MM.1S (cell line): ENCODE results near the gene ZNF362.

Experiments
- DNase-seq: peaks from one replicate; pipeline ENCODE4 v3.0.0-alpha.2; 2015
- H2AFZ ChIP-seq: fragments of 300-600 bp; sonication (generic); 2 replicates; pipeline ENCODE4 v1.6.0; 2016; ENCODE audit warnings: antibody characterized with exemption, low read length
- H3F3A ChIP-seq: fragments of 300-600 bp; sonication (generic); 2 replicates; pipeline ENCODE4 v1.6.1; 2016; ENCODE audit warnings: mild to moderate bottlenecking, antibody characterized with exemption, low read length, moderate library complexity, mixed read lengths; ENCODE audit not compliant: insufficient read depth
- H3K27ac ChIP-seq: fragments of 300-600 bp; sonication (generic); 2 replicates; pipeline ENCODE4 v1.5.1; 2016; ENCODE audit warnings: mild to moderate bottlenecking, low read length
- H3K27me3 ChIP-seq: fragments of 300-600 bp; sonication (generic); replicated peaks from 2 replicates; pipeline ENCODE4 v1.6.0; 2016; ENCODE audit warnings: low read length; ENCODE audit not compliant: insufficient read depth
- H3K36me3 ChIP-seq: fragments of 300-600 bp; sonication (generic); replicated peaks from 2 replicates; pipeline ENCODE4 v1.6.1; 2016; ENCODE audit warnings: mild to moderate bottlenecking, low read length, mixed read lengths; ENCODE audit not compliant: insufficient read depth
- H3K4me1 ChIP-seq: fragments of 300-600 bp; sonication (generic); 2 replicates; pipeline ENCODE4 v1.6.1; 2016; ENCODE audit warnings: low read length, mixed read lengths
- H3K4me2 ChIP-seq: fragments of 300-600 bp; sonication (generic); 2 replicates; pipeline ENCODE4 v1.6.0; 2016; ENCODE audit warnings: low read depth, low read length
- H3K4me3 ChIP-seq: fragments of 300-600 bp; sonication (generic); 2 replicates; pipeline ENCODE4 v1.5.1; 2016; ENCODE audit warnings: low read length, mixed read lengths
- H3K79me2 ChIP-seq: fragments of 300-600 bp; sonication (generic); 2 replicates; pipeline ENCODE4 v1.6.1; 2016; ENCODE audit warnings: mixed run types, low read length, mixed read lengths
- H3K9ac ChIP-seq: fragments of 300-600 bp; sonication (generic); 2 replicates; pipeline ENCODE4 v1.6.1; 2016; ENCODE audit warnings: low read length, mixed read lengths
- H3K9me2 ChIP-seq: fragments of 300-600 bp; sonication (generic); replicated peaks from 2 replicates; pipeline ENCODE4 v1.6.1; 2016; ENCODE audit warnings: mild to moderate bottlenecking, low read length, mixed read lengths; ENCODE audit not compliant: insufficient read depth
- H3K9me3 ChIP-seq: fragments of 300-600 bp; sonication (generic); replicated peaks from 2 replicates; pipeline ENCODE4 v1.6.1; 2016; ENCODE audit warnings: mild to moderate bottlenecking, low read length, mixed read lengths; ENCODE audit not compliant: insufficient read depth
- H4K20me1 ChIP-seq: fragments of 300-600 bp; sonication (generic); 2 replicates; pipeline ENCODE4 v1.6.1; 2016; ENCODE audit warnings: mild to moderate bottlenecking, low read length, moderate library complexity, mixed read lengths; ENCODE audit not compliant: insufficient read depth
- CTCF ChIP-seq: fragments of 300-600 bp; sonication (generic); IDR thresholded peaks from 2 replicates; pipeline ENCODE4 v1.5.1; 2016; ENCODE audit warnings: antibody characterized with exemption, low read length, mixed read lengths
- EZH2 ChIP-seq: fragments of 300-600 bp; sonication (generic); optimal IDR thresholded peaks from 2 replicates; pipeline ENCODE3; 2017; ENCODE audit warnings: low read depth, mild to moderate bottlenecking, antibody characterized with exemption, low read length, mixed read lengths
- EZH2phosphoT487 ChIP-seq: fragments of 300-600 bp; sonication (generic); IDR thresholded peaks from 2 replicates; pipeline ENCODE4 v1.6.1; 2018; ENCODE audit warnings: antibody characterized with exemption, low read length

Gene ZNF362

GRCh38 chr1:33231166-33231565, 25.1 kb upstream of the ZNF362 start:
- Histone ChIP-seq H3K4me2 (no peak overlapping the region), H3K27ac (no peak overlapping the region), H4K20me1 (no peaks in the 10 kb centered on the region), H3K27me3 (no peaks in the 10 kb centered on the region), H3K9me3 (no peaks in the 10 kb centered on the region), H3K36me3 (no peaks in the 10 kb centered on the region), H3K4me1 (no peaks in the 10 kb centered on the region), H3K79me2 (no peaks in the 10 kb centered on the region), H2AFZ (no peak overlapping the region), H3K4me3 (no peak overlapping the region), H3F3A (no peaks in the 10 kb centered on the region), H3K9me2 (no peaks in the 10 kb centered on the region), H3K9ac (no peak overlapping the region)
- TF ChIP-seq CTCF (no peak), EZH2 (no peak), EZH2phosphoT487 (no peak)
- no peak for DNase-seq

GRCh38 chr1:33232716-33233115, 23.6 kb upstream of the ZNF362 start:
- Histone ChIP-seq H3K4me2 (no peak overlapping the region), H3K27me3 (no peaks in the 10 kb centered on the region), H4K20me1 (no peaks in the 10 kb centered on the region), H2AFZ (no peak overlapping the region), H3K4me3 (no peak overlapping the region), H3K36me3 (no peaks in the 10 kb centered on the region), H3K4me1 (no peaks in the 10 kb centered on the region), H3K27ac (no peak overlapping the region), H3K9me2 (no peaks in the 10 kb centered on the region), H3K9me3 (no peaks in the 10 kb centered on the region), H3K9ac (no peak overlapping the region), H3K79me2 (no peaks in the 10 kb centered on the region), H3F3A (no peaks in the 10 kb centered on the region)
- DNase-seq = no peak
- TF ChIP-seq EZH2phosphoT487 (no peak), CTCF (no peak), EZH2 (no peak)

GRCh38 chr1:33234131-33234530, 22.2 kb upstream of the ZNF362 start:
- H3K36me3 ChIP-seq = no peaks in the 10 kb centered on the region
- no peaks in the 10 kb centered on the region for H3K9me2 ChIP-seq
- no peak overlapping the region for H3K4me2 ChIP-seq
- no peaks in the 10 kb centered on the region for H3K4me1 ChIP-seq
- H3K79me2 ChIP-seq = no peaks in the 10 kb centered on the region
- H3K27ac ChIP-seq = no peak overlapping the region
- H3F3A ChIP-seq = no peaks in the 10 kb centered on the region
- H2AFZ ChIP-seq = no peak overlapping the region
- no peak for DNase-seq
- no peaks in the 10 kb centered on the region for H3K9me3 ChIP-seq
- no peak overlapping the region for H3K4me3 ChIP-seq
- no peaks in the 10 kb centered on the region for H4K20me1 ChIP-seq
- no peak for TF ChIP-seq CTCF
- no peak for TF ChIP-seq EZH2phosphoT487
- TF ChIP-seq EZH2 = no peak
- H3K9ac ChIP-seq = no peak overlapping the region
- H3K27me3 ChIP-seq = no peaks in the 10 kb centered on the region
